CD4-positive, alpha-beta T cell treated with Interleukin-2 at 100 ng/mL for 4 hours (primary cell): ENCODE results near the gene ACTG1.

Source experiments
- DNase-seq: peaks from one replicate; pipeline ENCODE4 v3.0.0-alpha.2; 2020; ENCODE audit warnings: low spot score

Gene ACTG1

DNA sequence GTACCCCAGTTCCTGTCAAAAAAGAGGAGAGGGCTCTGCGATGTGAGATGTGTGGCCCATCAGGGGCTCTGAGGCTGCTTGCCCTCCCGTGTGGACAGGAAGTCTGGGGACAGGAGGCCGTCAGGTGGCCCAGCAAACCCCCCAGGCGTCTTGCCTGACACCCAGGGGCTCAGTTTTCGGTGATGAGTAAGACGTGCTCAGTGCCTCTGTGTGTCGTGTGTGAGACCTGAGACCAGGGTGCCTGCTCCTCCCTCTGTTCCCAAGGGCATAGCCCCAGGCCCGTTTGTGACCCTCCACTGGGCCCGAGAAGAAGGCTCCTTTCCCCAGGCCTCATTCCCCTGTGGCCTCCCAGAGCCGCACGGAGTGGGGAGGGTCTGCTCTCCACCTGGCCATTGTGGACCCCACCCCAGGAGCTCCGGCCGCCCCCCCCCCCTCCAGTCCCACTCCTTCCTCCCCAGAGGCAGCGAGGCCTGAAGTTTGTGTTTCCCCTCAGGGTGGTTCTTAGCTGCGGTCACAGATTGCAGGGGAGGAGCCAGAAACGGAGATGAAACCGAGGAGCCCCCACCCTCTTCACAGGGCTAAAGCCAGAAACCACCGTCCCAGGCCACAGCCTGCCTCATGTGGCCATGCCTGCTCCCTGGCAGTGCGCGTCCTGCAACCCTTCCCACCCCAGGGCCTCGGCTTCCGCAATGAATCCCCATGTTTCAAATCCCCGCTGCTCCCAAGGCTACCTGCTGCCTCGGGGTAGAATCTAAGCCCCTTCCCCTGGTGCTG, 4.9 kb upstream of the ACTG1 start:
- DNase-seq = no peak

DNA sequence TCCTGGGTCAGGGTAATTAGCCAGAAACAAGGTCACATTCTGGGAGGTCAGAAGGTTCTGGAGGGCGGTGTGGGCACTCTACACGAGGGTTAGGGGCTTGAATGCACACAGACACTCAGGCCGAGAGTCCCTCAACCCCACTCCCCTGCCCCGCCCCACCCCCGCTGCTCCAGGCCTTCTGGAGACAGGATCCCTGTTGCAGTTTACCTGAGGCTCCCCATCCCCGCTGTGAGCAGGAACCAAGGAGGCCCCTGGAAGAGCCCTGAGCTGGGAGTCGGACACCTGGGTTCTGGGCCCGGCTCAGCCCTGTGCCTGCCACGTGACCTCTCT, 4.4 kb upstream of the ACTG1 start:
- DNase-seq = no peak

DNA sequence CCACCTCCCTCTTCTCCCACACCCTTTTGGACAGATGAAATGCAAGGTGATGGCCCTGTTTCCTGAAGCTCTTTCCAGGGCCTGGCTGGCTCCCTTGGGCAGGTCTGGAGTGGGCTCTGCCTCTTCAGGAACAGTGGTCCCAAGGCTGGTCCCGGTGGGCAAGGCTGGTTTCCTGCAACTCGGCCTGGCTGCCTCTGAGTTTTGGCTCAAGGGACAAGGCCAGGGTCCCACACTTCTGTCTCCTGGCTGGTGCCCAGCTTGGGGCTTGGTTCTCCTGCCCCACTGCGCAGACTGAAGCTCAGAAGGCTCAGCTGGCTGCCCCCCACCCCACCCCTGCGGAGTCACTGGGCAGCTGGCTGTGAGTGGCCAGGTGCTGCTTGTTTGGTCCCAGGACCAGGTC, 3.8 kb upstream of the ACTG1 start:
- no peak for DNase-seq

GRCh38 chr17:81515530-81516041, 3.0 kb upstream of the ACTG1 start:
- no peak for DNase-seq

DNA sequence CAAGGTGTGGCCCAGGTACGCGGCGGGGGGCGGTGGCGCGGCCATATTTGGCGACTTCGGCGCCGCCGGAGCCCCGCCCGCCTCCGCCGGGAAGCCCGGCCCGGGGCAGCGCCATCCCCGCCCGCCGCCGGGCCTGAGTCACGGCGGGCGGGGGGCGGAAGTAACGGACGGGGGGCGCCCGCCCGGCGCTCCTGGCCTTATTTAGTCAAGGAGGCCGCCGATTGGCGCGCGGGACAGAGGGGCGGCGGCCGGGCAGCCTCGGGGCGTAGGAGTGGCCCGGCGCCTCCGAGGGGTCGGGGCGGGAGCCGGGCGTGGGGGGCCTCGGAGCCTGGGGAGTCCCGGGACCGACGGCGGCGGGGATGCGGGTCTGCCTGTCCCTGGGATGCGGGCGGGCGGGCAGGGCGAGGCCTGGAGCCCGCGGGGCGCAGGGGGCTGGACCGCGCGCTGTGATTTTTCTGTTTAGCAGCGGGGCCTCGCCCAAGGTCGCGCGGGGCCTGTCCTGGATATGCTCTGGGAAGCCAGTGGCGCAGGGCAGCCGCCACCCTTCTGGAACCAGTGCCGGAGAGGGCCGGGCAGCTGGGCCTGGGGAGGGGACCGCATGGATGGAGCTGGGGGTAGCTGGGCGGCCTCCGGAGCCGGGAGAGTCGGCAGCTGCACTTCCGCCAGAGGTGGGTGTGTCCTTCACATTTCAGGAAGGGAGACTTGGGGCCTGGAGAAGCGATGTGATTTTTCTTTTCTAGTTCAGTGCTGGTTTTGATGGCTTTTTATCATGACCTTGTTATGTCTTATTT, 2.3 kb upstream of the ACTG1 start:
- peak; percentile 71 for DNase-seq

- no peak for DNase-seq
Observed at GRCh38 chr17:81514489-81514738, 1.8 kb upstream of the ACTG1 start.

GRCh38 chr17:81513753-81514488, 1.3 kb upstream of the ACTG1 start:
- DNase-seq = peak; percentile 19

DNA sequence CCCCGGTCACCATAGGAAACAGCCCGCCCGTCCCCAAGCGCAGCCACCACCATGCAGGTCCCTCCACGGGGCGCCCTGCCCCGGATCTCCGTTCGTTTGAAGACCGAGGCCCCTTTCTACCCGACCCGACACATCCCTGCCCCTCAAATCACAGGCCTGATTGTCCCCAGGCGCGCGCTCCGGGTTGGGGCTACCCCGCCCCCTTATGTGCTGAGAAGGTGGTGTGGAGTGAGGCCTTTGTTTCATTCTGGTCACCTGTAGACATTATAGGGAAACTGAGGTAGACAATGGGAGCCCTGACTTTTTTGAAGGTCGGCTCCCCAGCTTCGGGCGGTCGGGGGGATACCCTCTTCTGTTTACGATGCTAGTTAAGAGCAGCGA, 763 bp upstream of the ACTG1 start:
- DNase-seq = peak; percentile 56

DNA sequence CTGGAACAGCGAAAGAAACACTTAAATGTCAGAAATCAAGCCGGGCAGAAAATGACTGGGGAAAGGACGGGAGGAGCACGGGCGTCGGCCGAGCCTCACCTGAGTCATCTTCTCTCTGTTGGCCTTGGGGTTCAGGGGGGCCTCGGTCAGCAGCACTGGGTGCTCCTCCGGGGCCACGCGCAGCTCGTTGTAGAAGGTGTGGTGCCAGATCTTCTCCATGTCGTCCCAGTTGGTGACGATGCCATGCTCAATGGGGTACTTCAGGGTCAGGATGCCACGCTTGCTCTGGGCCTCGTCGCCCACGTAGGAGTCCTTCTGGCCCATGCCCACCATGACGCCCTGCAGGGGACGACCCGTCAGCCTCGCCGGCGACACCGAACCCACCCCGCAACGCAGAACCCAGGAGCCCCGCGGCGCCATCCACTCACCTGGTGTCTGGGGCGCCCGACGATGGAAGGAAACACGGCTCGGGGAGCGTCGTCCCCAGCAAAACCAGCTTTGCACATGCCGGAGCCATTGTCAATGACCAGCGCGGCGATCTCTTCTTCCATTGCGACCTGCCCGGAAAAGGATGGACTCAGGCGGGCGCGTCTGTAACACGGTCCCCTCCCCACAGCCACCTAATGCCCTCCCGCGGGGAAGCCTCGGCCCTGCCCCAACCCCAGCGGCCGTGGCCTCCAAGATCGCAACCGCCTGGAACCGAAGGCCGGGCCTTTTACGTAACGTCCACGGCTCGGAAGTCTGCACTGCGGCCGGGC, 616 bp downstream of the ACTG1 start:
- peak; percentile 26 for DNase-seq

GRCh38 chr17:81511554-81511803, 1.1 kb downstream of the ACTG1 start:
- no peak for DNase-seq

DNA sequence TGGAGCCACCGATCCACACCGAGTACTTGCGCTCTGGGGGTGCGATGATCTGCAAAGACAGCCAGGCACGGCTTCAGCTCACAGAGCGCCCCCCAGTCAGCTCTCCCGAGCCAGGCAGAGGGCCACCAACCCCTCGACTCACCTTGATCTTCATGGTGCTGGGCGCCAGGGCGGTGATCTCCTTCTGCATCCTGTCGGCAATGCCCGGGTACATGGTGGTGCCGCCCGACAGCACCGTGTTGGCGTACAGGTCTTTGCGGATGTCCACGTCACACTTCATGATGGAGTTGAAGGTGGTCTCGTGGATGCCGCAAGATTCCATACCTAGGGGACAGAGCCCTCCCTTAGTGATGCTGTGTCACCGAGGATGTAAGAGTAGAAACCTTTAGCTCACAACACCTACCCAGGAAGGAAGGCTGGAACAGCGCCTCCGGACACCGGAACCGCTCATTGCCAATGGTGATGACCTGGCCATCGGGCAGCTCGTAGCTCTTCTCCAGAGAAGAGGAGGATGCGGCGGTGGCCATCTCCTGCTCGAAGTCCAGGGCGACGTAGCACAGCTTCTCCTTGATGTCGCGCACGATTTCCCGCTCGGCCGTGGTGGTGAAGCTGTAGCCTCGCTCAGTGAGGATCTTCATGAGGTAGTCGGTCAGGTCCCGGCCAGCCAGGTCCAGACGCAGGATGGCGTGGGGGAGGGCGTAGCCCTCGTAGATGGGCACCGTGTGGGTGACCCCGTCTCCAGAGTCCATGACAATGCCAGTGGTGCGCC, 1.6 kb downstream of the ACTG1 start:
- peak; percentile 42 for DNase-seq

DNA sequence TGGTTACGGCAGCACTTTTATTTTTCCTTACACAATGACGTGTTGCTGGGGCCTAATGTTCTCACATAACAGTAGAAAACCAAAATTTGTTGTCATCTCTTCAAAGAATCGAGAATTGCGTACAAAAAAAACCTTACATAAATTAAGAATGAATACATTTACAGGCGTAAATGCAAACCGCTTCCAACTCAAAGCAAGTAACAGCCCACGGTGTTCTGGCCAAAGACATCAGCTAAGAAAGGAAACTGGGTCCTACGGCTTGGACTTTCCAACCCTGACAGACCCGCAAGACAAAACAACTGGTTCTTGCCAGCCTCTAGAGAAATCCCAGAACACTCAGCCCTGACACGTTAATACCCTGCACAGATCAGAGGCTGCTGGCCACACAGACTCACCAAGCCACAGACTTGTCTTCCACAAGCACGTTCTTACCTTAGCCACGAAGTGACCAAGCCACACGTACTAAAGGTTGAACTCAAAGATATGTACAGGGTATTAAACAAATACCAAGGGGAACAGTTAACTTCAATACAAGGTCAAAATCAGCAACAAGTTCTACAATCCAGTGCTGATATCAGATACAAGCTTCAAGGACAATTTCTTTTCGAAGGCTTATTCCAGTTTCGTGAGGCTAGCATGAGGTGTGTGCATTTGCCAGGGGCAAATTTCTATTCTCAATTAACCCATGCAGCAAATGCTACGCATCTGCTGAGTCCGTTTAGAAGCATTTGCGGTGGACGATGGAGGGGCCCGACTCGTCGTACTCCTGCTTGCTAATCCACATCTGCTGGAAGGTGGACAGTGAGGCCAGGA, 2.4 kb downstream of the ACTG1 start:
- DNase-seq = peak; percentile 14

- DNase-seq = peak; percentile 50
Observed at GRCh38 chr17:81509207-81509971, 3.2 kb downstream of the ACTG1 start.

DNA sequence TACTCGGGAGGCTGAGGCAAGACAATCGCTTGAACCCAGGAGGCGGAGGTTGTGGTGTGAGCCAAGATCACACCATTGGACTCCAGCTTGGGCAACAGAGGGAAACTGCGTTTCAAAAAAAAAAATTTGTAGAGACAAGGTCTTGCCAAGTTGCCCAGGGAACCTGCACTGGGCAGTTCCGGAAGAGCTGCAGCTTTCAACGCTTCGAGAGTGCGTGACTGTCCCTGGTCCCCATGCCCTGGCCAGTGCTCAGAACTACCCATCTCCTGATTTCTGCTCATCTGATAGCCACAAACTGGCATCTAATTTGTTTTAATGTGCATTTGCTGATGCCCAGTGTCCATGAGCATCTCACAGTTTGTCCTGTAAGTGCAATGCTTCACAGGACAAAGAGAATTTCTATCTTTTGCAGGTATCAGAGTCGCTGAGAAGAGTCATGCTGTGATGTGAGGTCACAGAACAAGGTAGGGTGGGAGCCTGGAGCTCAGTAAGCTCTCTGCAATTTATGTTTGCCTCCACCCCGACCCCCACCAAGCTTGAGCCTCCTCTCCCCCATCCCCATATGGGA, 3.9 kb downstream of the ACTG1 start:
- no peak for DNase-seq

- DNase-seq = no peak
Observed at GRCh38 chr17:81503619-81504018, 9.0 kb downstream of the ACTG1 start.

- no peak for DNase-seq
Observed at GRCh38 chr17:81502471-81503017, 10.1 kb downstream of the ACTG1 start.

DNA sequence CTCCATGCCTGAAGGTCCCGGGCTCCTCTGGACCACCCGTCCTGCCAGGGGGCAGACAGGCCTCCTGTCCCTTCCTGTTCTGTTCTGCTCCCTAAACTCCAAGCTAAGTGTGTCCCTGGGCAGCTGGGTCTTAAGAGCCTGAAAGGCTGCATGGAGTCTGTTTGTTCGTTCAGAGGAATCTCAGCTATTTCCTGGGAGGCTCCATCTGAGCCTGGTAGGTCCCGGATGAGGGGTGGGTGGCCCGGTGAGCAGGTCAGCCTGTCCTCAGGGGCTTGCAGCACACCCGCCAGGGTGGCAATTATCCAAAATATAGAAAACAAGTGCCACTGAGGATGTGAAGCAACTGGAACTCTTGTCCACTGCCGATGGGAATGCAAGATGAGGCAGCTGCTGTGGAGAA, 12.6 kb downstream of the ACTG1 start:
- no peak for DNase-seq

DNA sequence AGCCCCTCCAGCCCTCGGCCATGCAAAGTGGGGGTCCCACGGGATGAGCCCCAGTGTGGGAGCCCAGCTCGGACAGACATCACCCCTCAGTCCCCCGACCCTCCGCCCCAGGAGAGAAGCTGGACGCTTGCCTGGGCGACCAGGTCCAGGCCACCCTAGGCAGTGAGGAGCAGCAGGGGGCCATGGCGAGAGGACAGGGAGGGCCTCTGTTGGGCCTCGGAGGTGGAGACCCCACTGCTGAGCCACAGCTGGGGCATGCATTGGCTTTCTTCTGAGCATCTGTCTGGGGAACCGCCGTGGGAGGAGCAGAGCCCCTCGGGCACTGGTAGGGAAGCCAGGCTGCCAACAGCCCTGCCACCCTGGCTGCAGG, 13.0 kb downstream of the ACTG1 start:
- no peak for DNase-seq

DNA sequence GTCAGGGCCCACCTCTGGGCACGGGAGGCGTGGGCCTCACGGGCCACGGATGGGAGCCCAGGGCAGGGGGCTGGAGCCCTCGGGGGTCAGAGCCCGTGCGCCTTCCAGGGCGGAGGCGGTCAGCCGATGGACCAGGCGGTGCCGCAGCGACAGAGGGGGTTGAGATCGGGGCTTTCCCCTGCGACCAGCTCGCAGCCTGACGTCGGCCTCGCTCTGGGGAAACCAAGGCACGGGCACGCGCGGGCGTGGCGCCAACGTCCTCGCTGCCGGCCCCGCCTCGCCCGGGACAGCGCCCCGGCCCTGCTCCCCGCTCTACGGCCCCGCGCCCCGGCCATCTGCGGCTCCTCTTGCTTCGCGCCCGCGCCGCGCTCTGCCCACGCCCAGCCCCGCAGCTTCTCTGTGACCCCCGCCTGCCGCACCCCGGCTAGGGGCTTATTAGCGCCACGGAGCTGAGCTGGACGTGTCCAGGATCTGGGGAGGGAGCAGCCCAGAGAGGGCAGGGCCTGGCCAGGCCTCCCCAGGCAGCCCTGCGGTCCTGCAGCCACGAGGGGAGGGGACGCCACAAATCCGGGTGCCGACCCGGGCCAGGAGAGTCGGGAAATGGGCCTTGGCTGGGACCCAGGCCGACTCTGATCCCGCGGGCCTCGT, 13.5 kb downstream of the ACTG1 start:
- no peak for DNase-seq
